ENCODE results near the gene NRIP1. TPM values are rescaled to one million over a fixed set of nuclear protein-coding genes. Genes with fewer than 3 reads are reported as not detected.

The NRIP1 gene
- polyA plus RNA-seq, 3 donors = 4.3 to 28.2 (median 23.5) TPM

DNA sequence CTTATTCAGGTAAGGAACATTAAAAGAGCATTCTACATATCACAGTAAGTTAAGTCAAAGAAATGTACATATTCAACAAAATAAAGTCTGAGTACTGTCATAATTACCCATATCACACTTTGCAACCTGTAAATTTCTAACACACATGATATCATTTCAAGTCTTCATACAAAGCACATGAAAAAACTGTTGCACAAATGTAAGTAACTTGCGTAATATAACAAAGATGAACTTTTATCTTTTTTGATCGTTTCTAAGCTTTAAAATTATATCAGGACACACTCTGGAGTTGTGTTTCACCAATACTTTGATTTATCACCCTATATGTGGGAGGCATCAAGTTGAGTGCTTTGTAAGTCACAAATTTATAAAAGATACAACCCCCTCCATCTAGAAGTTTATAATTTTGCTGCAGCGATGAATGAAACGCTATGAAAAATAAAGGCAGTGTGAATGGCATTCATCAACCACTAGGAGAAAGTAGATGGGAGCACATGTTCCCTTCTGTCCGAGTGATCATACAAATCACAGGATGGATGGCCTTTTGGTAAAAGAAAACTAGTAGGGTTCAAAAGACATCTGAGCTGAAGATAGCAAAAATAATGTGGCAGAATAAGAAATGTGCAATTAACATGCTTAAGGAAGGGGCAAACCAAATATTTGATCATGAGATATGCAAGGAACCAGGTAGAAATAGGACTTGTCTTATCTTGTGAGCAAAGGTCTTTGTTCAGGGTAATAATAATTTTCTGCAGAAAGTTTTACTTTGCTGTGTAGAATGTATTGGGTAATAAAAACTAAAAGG lies 27.5 kb downstream of the NRIP1 start:
- Mint-ChIP-seq H3K36me3 (peaks cover 32 to 36% of the 10 kb centered on the region in 2 donors), H3K27me3 (ENCODE audit: low read depth in 3 of 3) (no peaks in the 10 kb centered on the region), H3K27ac (peak overlapping the region in 1 of 7 donors; percentile 2), H3K9me3 (peaks cover 0 to 2% (median 0%) of the 10 kb centered on the region in 7 donors), H3K4me3 (no peak overlapping the region), H3K4me1 (peaks cover 14% of the 10 kb centered on the region)
- 84% methylated on average over 2 of the region's 5 CpGs for WGBS (ENCODE audit: insufficient coverage)
- DNase-seq = no peak
- Histone ChIP-seq H2AFZ (ENCODE audit: insufficient read depth, low read depth, low read length, poor library complexity, severe bottlenecking) (no peak overlapping the region), H3K36me3 (replicated peaks in 1 of 2; ENCODE audit: control insufficient read depth in 1 of 2, insufficient read depth in 2 of 2, low read length in 2 of 2) (peaks cover 3 to 40% of the 10 kb centered on the region in 2 donors), H3K4me2 (replicated peaks; ENCODE audit: extremely low read depth, low read length, poor library complexity, severe bottlenecking) (no peak overlapping the region), H3K9me3 (replicated peaks in 1 of 2; ENCODE audit: control insufficient read depth in 1 of 2, insufficient read depth in 1 of 2, low read length in 2 of 2) (no peaks in the 10 kb centered on the region), H3K79me2 (ENCODE audit: insufficient read depth, low read length) (peaks cover 98% of the 10 kb centered on the region), H3K27me3 (ENCODE audit: control insufficient read depth in 2 of 2, insufficient read depth in 2 of 2, low read length in 2 of 2) (no peaks in the 10 kb centered on the region), H3K4me1 (ENCODE audit: control insufficient read depth in 1 of 2, insufficient read depth in 2 of 2, low read length in 2 of 2) (peaks cover 0 to 6% of the 10 kb centered on the region in 2 donors), H3K9ac (ENCODE audit: insufficient read depth, low read length, poor library complexity, severe bottlenecking) (no peak overlapping the region), H4K20me1 (ENCODE audit: insufficient read depth, low read length) (peaks cover 92% of the 10 kb centered on the region), H3K27ac (ENCODE audit: low read depth in 1 of 2, low read length in 2 of 2) (no peak overlapping the region), H3K4me3 (replicated peaks in 1 of 3; ENCODE audit: low read depth in 2 of 3, low read length in 3 of 3) (no peak overlapping the region)
- TF ChIP-seq, protein P1, sequence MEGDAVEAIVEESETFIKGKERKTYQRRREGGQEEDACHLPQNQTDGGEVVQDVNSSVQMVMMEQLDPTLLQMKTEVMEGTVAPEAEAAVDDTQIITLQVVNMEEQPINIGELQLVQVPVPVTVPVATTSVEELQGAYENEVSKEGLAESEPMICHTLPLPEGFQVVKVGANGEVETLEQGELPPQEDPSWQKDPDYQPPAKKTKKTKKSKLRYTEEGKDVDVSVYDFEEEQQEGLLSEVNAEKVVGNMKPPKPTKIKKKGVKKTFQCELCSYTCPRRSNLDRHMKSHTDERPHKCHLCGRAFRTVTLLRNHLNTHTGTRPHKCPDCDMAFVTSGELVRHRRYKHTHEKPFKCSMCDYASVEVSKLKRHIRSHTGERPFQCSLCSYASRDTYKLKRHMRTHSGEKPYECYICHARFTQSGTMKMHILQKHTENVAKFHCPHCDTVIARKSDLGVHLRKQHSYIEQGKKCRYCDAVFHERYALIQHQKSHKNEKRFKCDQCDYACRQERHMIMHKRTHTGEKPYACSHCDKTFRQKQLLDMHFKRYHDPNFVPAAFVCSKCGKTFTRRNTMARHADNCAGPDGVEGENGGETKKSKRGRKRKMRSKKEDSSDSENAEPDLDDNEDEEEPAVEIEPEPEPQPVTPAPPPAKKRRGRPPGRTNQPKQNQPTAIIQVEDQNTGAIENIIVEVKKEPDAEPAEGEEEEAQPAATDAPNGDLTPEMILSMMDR (IDR thresholded peaks at IDR 0.05) = no peak
- intact Hi-C loops (cut with micrococcal nuclease) = no loop called here

DNA sequence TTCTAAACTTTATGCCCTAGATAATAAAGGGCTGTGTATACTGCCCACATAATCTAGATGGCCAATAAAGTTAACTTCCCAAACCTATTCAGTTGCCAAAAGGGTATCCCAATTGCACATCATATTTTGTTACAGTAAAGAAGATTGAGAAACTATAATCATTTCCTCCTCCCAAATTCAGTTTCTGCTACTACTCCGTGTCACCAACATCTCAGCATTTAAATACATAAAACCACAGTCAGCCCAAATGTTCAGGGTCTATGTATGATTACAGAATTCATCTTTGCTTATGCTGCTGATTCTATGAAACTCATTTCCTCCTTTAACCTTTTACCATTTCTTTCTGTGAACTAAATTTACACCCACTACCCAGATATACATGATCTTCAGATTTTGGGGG lies 28.6 kb downstream of the NRIP1 start:
- no peak overlapping the region for H3K4me3 Mint-ChIP-seq
- peaks cover 0 to 6% of the 10 kb centered on the region in 2 donors for H3K4me1 ChIP-seq (ENCODE audit: control insufficient read depth in 1 of 2, insufficient read depth in 2 of 2, low read length in 2 of 2)
- peaks cover 3 to 41% of the 10 kb centered on the region in 2 donors for H3K36me3 ChIP-seq (replicated peaks in 1 of 2; ENCODE audit: control insufficient read depth in 1 of 2, insufficient read depth in 2 of 2, low read length in 2 of 2)
- H3K27ac Mint-ChIP-seq = peak overlapping the region in 3 of 7 donors; percentile 28 to 56 (median 48)
- peaks cover 93% of the 10 kb centered on the region for H3K79me2 ChIP-seq (ENCODE audit: insufficient read depth, low read length)
- peaks cover 13% of the 10 kb centered on the region for H3K4me1 Mint-ChIP-seq
- no peak overlapping the region for H3K4me3 ChIP-seq (replicated peaks in 1 of 3; ENCODE audit: low read depth in 2 of 3, low read length in 3 of 3)
- TF ChIP-seq, protein P1 (IDR thresholded peaks at IDR 0.05) = no peak
- H3K4me2 ChIP-seq (replicated peaks; ENCODE audit: extremely low read depth, low read length, poor library complexity, severe bottlenecking) = no peak overlapping the region
- no peak overlapping the region for H3K9ac ChIP-seq (ENCODE audit: insufficient read depth, low read length, poor library complexity, severe bottlenecking)
- peaks cover 88% of the 10 kb centered on the region for H4K20me1 ChIP-seq (ENCODE audit: insufficient read depth, low read length)
- peaks cover 33 to 39% of the 10 kb centered on the region in 2 donors for H3K36me3 Mint-ChIP-seq
- H3K27me3 Mint-ChIP-seq (ENCODE audit: low read depth in 3 of 3) = no peaks in the 10 kb centered on the region
- no peaks in the 10 kb centered on the region for H3K27me3 ChIP-seq (ENCODE audit: control insufficient read depth in 2 of 2, insufficient read depth in 2 of 2, low read length in 2 of 2)
- H3K9me3 Mint-ChIP-seq = peaks cover 0 to 2% (median 0%) of the 10 kb centered on the region in 7 donors
- no peaks in the 10 kb centered on the region for H3K9me3 ChIP-seq (replicated peaks in 1 of 2; ENCODE audit: control insufficient read depth in 1 of 2, insufficient read depth in 1 of 2, low read length in 2 of 2)
- intact Hi-C loops (cut with micrococcal nuclease) = no loop called here
- H3K27ac ChIP-seq (ENCODE audit: low read depth in 1 of 2, low read length in 2 of 2) = peak overlapping the region in 1 of 2 donors; percentile 22
- WGBS (ENCODE audit: insufficient coverage) = 20% methylated on average over 1 of the region's 1 CpG
- H2AFZ ChIP-seq (ENCODE audit: insufficient read depth, low read depth, low read length, poor library complexity, severe bottlenecking) = no peak overlapping the region
- no peak for DNase-seq

Data from CD14-positive monocyte (primary cell).